GM18505 (cell line): ENCODE measurements around the gene AP2A1.

Source experiments
- ATAC-seq: cut with Tn5 transposase; IDR thresholded peaks from one replicate; pipeline ENCODE4 v1.9.1; 2021; ENCODE audit not compliant: unreplicated experiment
- POLR2A ChIP-seq: IDR thresholded peaks from 4 replicates; pipeline ENCODE4 v1.6.1; 2011; ENCODE audit warnings: borderline replicate concordance; ENCODE audit not compliant: insufficient read depth, insufficient read length; ENCODE audit errors: extremely low read depth

The AP2A1 gene

DNA sequence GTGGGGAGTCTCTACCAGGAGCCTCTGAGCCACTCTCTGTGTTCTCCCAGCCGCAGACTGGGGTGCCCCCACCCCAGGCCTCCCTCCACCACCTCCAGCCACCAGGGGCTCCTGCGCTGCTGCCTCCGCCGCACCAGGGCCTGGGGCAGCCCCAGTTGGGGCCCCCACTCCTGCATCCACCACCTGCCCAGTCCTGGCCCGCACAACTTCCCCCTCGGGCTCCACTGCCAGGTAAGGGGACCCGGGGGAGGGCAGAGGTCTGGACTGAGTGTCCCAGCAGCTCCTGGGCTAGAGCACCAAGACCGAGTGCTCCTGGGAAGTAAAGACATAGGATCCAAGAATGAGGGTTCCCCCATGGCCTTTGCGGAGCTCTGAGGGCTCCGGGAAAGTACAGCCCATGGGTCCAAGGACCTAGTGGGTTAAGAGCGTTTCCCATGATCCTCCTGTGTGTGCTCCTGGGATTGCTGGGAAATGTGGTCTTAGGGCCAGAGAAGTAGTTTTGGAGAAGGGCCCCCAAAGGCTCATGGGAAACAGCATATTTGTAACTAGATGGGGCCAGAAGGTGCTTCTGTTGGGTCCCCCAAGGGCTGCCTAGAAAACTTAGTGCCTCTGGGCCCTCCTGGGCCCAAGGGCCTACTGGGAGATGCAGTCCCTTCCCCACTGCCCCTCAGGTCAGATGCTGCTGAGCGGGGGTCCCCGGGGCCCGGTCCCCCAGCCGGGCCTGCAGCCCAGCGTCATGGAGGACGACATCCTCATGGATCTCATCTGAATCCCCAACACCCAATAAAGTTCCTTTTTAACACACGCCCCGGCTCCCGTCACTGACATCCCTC, 69.6 kb downstream of the AP2A1 start:
- ATAC-seq = no peak
- TF ChIP-seq POLR2A = no peak

DNA sequence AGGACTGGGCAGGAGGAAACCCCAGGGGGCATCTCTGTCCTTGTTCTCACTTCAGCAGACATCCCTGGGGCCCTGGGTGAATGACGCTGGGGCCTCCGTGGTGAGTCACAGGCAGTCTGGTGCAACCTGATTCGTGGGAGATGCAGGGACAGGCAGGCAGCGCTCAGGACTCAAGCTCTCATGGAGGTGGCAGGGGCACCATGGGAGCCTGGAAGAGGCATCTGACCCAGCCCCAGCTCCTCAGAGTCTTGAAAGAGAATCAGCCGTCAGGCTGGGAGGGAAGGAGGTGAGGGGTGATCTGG, 70.2 kb downstream of the AP2A1 start:
- TF ChIP-seq POLR2A = no peak
- no peak for ATAC-seq

DNA sequence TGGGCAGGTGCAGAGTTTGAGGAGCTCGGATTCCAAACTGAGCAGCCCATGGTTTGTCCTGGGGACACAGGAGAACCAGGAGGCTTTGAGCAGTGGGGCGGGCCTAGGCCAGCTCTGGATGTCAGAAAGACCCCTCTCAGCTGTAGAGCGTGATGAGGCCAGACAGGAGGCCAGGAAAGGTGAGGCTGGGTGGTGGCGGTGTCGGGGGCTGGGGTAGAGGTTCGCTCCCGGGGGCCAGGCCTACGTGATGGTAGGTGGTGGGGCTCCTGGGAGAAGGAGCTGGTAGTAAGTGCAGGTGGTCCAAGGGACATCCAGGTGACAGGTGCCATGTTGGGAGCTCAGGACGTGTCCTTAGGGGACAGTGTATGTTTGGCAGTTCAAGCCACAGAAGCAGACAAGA, 70.6 kb downstream of the AP2A1 start:
- no peak for TF ChIP-seq POLR2A
- no peak for ATAC-seq

DNA sequence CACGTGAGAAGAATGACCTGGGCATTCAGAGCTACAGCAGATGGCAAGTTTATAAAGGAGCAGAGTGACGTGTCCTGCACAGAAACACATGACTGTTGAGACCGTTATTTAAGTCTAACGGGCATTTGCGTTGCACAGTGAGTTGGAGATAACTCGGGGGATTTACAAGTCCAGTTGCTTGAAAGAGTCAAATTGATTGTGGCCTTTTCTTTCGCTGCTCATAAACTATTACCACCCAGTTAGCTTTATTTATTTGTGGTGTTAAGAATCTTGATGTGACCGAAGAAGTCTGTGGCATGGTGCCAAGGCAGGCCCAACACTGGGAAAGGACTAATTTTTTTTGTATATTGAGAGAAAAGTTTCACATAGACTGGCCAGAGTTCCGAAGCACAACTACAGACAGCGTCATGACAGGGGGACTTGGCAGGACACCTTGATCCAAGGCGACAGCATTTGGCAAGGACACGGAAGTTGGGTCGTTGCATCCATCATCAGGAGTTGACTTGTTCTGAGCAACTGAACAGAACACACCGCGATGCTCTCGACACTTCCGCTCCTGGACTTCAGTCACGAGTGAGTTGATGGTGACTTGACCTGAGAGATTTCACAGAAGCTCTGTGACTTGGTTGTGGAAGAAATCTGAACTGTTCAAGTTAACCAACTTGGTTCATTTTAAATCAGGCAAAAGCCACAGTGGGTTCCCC, 72.2 kb downstream of the AP2A1 start:
- no peak for TF ChIP-seq POLR2A
- no peak for ATAC-seq

DNA sequence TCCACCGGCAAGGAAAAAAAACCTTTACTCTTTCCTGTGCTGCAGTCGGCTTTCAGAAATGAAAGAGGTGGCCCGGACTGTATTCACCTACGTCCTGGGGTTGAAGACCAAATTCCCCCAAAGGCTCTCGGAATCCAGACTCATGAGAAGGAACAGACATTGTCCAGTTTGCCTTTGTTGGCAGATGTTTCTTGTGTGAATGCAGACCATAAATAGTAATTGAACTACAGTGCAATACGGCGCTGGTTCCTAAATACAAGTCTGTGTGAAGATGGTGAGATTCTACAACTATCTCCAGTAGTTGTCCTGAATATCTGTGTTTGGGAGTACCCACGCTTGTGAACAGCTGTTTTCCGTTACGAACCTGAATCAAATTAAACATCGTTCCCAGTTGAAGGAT, 72.9 kb downstream of the AP2A1 start:
- no peak for TF ChIP-seq POLR2A
- ATAC-seq = no peak

DNA sequence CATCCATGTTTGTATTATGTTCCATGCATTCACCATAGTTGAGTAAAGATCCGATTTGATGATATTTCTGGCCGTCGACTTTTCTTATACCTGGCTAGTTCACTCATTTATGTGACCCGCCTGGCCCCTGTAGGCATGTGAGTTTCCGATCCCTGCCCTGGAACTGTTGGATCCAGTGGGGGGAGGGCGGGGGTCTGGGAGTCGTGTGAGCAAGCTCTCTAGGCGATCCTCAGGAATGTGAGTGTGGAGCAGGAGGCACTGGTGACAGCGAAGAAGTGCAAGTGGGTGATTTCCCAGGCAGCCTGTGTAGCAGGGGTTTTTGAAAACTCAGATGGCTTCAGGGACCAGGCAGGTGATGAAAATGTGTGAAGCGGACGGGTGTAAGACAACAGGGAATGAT, 73.5 kb downstream of the AP2A1 start:
- ATAC-seq = no peak
- no peak for TF ChIP-seq POLR2A

DNA sequence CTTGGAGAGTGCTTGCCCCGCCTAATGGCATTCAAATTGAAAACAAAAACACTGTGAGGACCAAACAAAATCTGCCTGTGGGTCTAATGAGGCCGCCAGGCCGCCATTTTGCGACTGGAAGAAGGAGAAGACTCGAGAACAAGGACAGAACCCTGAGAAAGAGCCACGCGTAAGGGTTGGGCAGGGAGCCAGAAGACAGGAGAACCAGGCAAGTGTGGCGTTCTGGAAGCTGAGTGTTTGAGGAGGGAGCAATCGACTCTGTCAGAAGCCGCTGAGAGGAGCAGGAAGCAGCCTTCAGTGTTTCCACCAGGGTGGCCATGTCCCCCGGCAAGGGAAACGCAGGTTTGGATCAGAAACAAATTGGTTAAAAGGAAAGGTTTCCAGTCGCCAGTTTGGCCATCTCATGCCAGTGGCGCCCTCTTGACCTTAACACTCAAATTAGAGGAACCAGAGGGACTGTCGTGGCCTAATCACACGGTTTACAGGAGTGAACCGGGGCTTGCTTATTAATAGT, 74.0 kb downstream of the AP2A1 start:
- ATAC-seq = no peak
- TF ChIP-seq POLR2A = no peak

DNA sequence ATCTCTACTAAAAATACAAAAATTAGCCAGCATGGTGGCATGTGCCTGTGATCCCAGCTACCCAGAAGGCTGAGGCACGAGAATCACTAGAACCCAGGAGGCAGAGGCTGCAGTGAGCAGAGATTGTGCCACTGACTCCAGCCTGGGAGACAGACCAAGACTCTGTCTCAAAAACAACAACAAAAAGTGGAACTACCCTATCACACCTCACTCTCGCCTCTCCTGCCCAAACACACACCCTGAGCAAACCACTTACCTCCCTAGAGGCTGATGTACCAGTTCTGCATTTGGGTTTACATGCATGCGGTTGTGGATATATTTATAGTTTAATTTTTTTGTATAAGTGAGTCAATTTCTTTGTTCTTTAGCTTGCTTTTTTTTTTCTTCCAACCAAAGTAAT, 76.5 kb downstream of the AP2A1 start:
- no peak for TF ChIP-seq POLR2A
- ATAC-seq = no peak

DNA sequence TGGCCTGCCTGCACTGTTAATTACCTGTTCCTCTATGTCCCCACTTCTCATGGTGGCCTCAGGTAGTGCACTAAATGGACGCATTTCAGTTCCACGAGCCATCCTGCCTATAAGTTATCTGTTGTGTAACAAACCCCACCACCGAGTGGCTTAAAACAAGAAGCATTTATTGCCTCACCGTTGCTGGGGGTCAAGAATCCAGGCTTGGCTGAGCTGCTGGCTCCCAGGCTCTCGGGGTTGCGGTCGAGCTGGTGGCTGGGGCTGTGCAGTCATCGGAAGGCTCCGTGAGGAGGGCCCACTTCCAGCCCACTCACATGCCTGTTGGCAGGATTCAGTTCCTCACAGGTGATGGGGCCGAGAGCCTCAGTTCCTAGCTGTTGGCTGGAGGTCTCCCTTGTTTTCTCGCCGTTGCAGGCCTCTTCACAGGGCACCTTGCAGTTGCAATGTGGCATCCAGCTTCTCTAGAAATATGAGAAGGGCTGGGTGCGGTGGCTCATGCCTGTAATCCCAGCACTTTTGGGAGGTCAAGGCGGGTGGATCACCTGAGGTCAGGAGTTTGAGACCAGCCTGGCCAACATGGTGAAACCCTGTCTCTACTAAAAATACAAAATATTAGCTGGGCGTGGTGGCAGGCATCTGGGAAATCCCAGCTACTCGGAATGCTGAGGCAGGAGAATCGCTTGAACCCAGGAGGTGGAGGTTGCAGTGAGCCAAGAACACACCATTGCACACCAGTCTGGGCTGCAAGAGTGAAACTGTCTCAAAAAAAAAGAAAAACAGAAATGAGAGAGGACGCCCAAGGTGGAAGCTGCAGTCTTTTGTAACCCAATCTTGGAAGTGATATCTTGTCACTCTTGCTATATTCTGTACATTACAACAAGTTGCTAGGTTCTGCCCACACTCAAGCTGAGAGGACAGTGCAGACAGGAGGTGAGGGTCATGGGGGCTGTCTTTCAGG, 77.6 kb downstream of the AP2A1 start:
- no peak for ATAC-seq
- no peak for TF ChIP-seq POLR2A

DNA sequence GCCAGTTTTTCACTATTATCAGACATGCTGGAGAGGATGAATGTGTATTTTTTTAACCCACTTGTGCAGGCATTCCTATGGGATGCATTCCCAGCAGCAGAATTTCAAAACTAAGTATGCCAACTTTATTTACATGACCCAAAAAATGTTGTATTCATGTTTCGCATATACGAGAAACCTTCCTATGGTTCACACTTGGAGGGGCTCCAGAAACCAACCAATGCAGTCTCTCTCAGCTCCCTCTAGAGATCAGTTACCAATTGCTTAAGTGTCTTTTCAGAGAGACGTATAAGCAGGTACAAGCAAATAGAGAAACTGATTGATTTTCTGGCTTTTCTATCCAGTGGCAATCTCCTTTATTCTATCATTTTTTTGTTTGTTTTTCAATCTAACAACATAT, 78.6 kb downstream of the AP2A1 start:
- TF ChIP-seq POLR2A = no peak
- ATAC-seq = no peak

DNA sequence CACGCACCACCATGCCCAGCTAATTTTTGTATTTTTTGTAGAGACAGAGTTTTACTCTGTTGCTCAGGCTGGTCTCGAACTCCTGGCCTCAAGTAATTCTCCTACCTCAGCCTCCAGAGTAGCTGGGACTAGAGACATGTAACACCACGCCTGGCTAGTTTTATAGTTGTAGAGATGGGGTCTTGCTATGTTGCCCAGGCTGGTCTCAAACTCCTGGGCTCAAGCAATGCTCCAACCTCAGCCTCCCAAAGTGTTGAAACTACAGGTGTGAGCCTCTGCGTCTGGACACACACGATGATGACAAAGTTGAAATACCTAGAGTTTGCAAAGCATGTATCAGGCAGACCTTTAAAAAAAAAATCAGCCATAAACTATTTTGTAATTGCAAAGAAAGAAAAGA, 79.6 kb downstream of the AP2A1 start:
- no peak for ATAC-seq
- TF ChIP-seq POLR2A = no peak

DNA sequence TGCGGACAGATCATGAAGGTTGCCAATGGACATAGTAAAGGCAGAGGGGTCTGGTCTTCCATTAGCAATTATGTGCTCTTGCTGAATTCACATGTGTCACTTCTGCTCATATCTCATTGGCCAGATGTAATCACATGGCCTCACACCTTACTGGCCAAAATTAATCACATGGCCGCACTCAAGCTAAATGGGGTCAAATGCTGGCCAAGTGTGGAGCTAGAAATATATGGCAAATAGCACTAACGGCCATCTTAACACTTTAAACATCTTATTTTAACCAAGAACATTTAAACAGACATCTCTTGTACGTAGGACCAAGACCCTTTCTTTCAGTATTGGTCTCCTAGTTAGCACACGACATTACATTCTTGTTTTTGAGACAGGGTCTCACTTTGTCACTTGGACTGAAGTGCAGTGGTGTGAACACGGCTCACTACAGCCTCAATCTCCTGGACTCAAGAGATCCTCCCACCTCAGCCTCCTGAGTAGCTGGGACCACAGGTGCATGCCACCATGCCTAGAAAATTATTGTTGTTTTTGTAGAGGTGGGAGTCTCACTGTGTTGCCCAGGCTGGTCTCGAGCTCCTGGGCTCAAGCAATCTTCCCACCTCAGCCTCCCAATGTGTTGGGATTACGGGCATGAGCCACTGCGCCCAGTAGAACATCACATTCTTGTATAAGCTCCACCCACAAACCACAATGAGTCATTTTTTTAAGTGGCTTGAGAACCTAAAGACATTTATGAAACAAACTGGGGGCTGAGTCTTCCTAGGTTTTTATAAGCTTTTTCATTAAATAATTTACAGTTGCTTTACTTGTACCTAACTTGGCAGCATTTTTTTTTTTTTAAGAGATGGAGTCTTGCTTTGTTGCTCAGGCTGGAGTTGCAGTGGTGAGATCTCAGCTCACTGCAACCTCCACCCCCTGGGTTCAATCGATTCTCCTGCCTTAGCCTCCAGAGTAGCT, 81.2 kb downstream of the AP2A1 start:
- no peak for TF ChIP-seq POLR2A
- no peak for ATAC-seq
